ENCODE results near the gene HOXA1.

- TF ChIP-seq ZNF274 (IDR thresholded peaks at IDR 0.05; ENCODE audit: borderline replicate concordance, extremely low read depth, low read length): no peak
- no peak for TF ChIP-seq CREB1 (IDR thresholded peaks at IDR 0.05)
- TF ChIP-seq SP4 (IDR thresholded peaks at IDR 0.05; ENCODE audit: low read length): no peak
- TF ChIP-seq EP300 (IDR thresholded peaks at IDR 0.05; ENCODE audit: borderline replicate concordance in 1 of 2, low read depth in 2 of 2, low read length in 2 of 2): no peak
- TF ChIP-seq ATF2 (IDR thresholded peaks at IDR 0.05; ENCODE audit: low read length): no peak
- TF ChIP-seq USF2 (IDR thresholded peaks at IDR 0.05; ENCODE audit: low read length): no peak
- no peak for TF ChIP-seq E2F6 (IDR thresholded peaks at IDR 0.05)
- TF ChIP-seq POLR2A (IDR thresholded peaks at IDR 0.05; ENCODE audit: control extremely low read depth in 1 of 2, low read depth in 2 of 2, low read length in 2 of 2): no peak
Observed at GRCh38 chr7:27064661-27065060, 31.1 kb downstream of the HOXA1 start.
